Mononuclear cell (primary cell): ENCODE results near the gene GPR152. TPM values are rescaled to one million over a fixed set of nuclear protein-coding genes. Genes with fewer than 3 reads are reported as not detected.
"Not testable (repeated sequence)": the region's sequence is repeated elsewhere in the genome, so short reads cannot be mapped to it uniquely, and the experiment has no call there.

ENCODE experiments used
- H3K27me3 ChIP-seq: 2 replicates; pipeline ENCODE4 v1.6.0; 2011; ENCODE audit warnings: low read length, control low read depth; ENCODE audit not compliant: insufficient read depth
- H3K4me1 ChIP-seq: 2 replicates; pipeline ENCODE4 v1.5.1; 2011; ENCODE audit warnings: mild to moderate bottlenecking, low read length, control low read depth; ENCODE audit not compliant: insufficient read depth
- H3K4me3 ChIP-seq: 2 replicates; pipeline ENCODE4 v1.5.1; 2011; ENCODE audit warnings: mild to moderate bottlenecking, low read length, moderate library complexity
- H3K9me3 ChIP-seq: 2 replicates; pipeline ENCODE4 v1.5.1; 2011; ENCODE audit warnings: low read depth, mild to moderate bottlenecking, control low read depth, low read length
- total RNA-seq: library from RNA; depleted of rRNA; stranded (reverse); fragments of >200 nt; gene quantifications from one replicate; pipeline ENCODE4 v1.2.3, GENCODE V29; 2012

The GPR152 gene
- total RNA-seq, 1 donor = not detected

GRCh38 chr11:67431346-67432249 lies 20.9 kb downstream of the GPR152 start:
- Histone ChIP-seq H3K27me3 (no peaks in the 10 kb centered on the region), H3K9me3 (no peaks in the 10 kb centered on the region), H3K4me1 (peaks cover 65% of the 10 kb centered on the region), H3K4me3 (no peak overlapping the region)

GRCh38 chr11:67429722-67430121 lies 22.8 kb downstream of the GPR152 start:
- Histone ChIP-seq H3K9me3 (no peaks in the 10 kb centered on the region), H3K4me3 (no peak overlapping the region), H3K27me3 (no peaks in the 10 kb centered on the region), H3K4me1 (peaks cover 46% of the 10 kb centered on the region)

DNA sequence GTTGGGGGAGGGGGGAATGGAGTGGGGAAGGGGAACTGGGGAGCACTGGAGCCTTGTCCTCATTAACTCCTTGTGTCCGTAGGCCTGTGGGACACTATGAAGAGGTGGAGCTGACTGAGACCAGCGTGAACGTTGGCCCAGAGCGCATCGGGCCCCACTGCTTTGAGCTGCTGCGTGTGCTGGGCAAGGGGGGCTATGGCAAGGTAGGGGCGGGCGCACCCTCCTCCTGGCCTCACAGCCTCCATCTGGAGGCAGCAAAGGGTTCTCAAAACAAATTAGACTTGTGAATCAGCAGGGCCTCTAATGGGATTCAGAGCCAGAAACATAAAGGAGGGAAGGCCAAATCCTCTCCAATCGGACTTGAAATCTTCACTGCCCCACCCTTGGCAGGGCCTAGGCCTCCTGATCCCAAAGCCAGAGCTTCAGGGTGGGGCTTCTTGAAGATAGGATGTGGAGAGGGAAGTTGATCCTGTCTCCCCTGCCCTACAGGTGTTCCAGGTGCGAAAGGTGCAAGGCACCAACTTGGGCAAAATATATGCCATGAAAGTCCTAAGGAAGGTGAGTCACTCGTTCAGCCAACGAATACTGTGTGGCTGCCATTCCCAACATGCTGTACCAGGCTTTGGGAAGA lies 23.4 kb downstream of the GPR152 start:
- peak overlapping the region; percentile 97 for H3K4me3 ChIP-seq
- H3K9me3 ChIP-seq = no peaks in the 10 kb centered on the region
- H3K27me3 ChIP-seq = no peaks in the 10 kb centered on the region
- peaks cover 40% of the 10 kb centered on the region for H3K4me1 ChIP-seq

- peak within 1 kb of the TSS; percentile 97 for H3K4me3 ChIP-seq
- H3K4me1 ChIP-seq = peaks cover 32% of the 10 kb centered on the region
- no peaks in the 10 kb centered on the region for H3K9me3 ChIP-seq
- H3K27me3 ChIP-seq = no peaks in the 10 kb centered on the region
Measured at GRCh38 chr11:67428052-67429001, 24.2 kb downstream of the GPR152 start, which contains the start of gene RPS6KB2. Gene RPS6KB2, plus strand, starts transcription at chr11:67428494. Its CDS starts 52 bp downstream, at chr11:67428546.

DNA sequence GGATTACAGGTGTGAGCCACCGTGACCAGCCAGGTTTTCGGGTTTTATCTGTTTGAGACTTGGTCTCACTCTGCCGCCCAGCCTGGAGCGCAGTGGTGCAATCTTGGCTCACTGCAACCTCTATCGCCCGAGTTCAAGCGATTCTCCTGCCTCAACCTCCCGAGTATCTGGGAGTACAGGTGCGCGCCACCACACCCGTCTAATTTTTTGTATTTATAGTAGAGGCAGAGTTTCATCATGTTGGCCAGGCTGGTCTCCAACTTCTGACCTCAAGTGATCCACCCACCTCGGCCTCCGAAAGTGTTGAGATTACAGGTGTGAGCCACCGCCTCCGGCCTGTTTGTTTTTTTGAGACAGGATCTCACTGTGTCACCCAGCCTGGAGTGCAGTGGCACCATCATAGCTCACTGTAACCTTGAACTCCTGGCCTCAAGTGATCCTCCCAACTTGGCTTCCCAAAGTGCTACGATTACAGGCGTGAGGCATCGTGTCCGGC lies 25.1 kb downstream of the GPR152 start:
- H3K4me1 ChIP-seq = peaks cover 26% of the 10 kb centered on the region

GRCh38 chr11:67423891-67424613 lies 28.5 kb downstream of the GPR152 start:
- no peaks in the 10 kb centered on the region for H3K9me3 ChIP-seq

More for the DNA sequence above, 25.1 kb downstream of the GPR152 start:
- H3K4me3 ChIP-seq = peak overlapping the region; percentile 97
- not testable (repeated sequence) for H3K27me3 ChIP-seq, H3K9me3 ChIP-seq

DNA sequence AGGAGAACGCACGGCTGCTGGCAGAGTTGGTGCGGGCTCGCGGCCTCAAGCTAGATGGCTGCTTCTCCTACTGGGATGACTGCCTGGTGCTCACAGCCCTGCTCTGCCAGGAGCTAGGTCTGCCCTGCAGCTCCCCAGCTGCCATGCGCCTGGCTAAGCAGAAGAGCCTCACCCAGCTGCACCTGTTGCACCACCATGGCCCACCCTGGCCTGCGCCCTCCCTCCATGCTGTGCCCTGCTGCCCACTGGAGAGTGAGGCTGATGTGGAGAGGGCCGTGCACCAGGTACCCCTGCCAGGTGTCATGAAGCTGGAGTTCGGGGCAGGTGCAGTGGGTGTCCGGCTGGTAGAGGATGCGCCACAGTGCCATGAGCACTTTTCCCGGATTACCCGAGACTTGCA lies 29.1 kb downstream of the GPR152 start:
- Histone ChIP-seq H3K27me3 (no peaks in the 10 kb centered on the region), H3K9me3 (no peaks in the 10 kb centered on the region), H3K4me1 (peaks cover 36% of the 10 kb centered on the region), H3K4me3 (no peak overlapping the region)

More at GRCh38 chr11:67423891-67424613, 28.5 kb downstream of the GPR152 start:
- H3K4me1 ChIP-seq = peaks cover 35% of the 10 kb centered on the region
- H3K4me3 ChIP-seq = no peak overlapping the region
- no peaks in the 10 kb centered on the region for H3K27me3 ChIP-seq

- no peaks in the 10 kb centered on the region for H3K27me3 ChIP-seq
- peaks cover 42% of the 10 kb centered on the region for H3K4me1 ChIP-seq
- no peak overlapping the region for H3K4me3 ChIP-seq
- no peaks in the 10 kb centered on the region for H3K9me3 ChIP-seq
Measured at GRCh38 chr11:67422891-67423290, 29.6 kb downstream of the GPR152 start.

GRCh38 chr11:67421430-67422031 lies 31.0 kb downstream of the GPR152 start:
- H3K9me3 ChIP-seq = no peaks in the 10 kb centered on the region
- H3K4me3 ChIP-seq = no peak overlapping the region
- peaks cover 48% of the 10 kb centered on the region for H3K4me1 ChIP-seq
- H3K27me3 ChIP-seq = no peaks in the 10 kb centered on the region

DNA sequence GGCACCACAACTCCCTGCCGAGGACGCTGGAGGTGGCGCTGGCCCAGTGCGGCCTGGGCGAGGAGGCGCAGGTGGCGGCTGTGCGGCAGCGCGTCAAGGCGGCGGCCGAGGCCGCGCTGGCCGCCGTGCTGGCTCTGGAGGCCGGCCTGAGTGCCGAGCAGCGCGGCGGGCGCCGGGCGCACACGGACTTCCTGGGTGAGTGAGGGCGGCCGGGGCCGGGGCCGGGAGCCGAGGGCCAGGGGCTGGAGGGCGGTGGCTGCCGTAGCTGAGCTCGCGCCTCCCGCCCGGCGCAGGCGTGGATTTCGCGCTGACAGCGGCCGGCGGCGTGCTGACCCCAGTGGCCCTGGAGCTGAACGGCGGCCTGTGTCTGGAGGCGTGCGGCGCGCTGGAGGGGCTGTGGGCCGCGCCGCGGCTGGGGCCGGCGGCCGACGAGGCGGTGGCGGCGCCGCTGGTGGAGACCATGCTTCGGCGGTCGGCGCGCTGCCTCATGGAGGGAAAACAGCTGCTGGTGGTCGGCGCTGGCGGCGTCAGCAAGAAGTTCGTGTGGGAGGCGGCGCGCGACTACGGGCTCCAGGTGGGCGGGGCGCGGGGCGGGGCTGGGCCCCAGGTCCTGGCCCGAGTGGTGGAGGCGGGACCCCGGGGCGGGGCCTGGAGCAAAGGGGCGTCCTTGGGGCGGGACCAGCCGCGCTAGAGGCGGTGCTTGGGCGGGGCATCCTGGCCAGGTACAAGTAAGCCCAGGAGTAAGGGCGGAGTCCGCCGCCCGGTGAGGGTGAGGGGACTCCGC lies 31.7 kb downstream of the GPR152 start:
- Histone ChIP-seq H3K4me3 (peak overlapping the region; percentile 46), H3K9me3 (no peaks in the 10 kb centered on the region), H3K27me3 (no peaks in the 10 kb centered on the region), H3K4me1 (peaks cover 54% of the 10 kb centered on the region)

DNA sequence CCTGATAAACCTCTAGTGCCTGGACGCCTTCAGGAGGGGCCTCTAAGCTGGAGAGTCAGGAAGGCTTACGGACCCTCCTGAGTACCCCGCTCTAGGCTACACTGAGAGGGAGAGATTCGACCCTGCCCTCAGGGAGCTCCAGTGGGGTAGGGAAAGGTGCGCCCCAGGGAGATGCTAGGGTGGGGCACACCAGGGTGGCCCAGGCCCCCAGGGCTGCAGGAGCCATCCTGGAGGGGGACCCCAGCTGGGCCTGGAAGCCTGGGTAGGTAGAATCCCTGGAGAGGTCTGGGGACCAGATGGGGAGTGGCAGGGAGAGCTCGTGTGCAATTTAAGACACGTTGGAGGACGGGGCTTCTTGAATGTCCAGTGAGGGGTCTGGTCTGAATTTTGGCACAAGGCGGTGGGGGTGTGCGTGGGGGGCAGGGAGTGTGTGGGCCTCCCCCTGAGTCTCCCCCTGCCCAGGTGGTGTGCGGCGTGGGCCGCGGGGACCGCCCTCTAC lies 32.3 kb downstream of the GPR152 start:
- H3K4me1 ChIP-seq = peaks cover 56% of the 10 kb centered on the region
- H3K27me3 ChIP-seq = no peaks in the 10 kb centered on the region
- no peaks in the 10 kb centered on the region for H3K9me3 ChIP-seq
- peak overlapping the region; percentile 46 for H3K4me3 ChIP-seq

- Histone ChIP-seq H3K4me3 (no peak overlapping the region), H3K27me3 (peaks cover 5% of the 10 kb centered on the region), H3K4me1 (peaks cover 63% of the 10 kb centered on the region), H3K9me3 (no peaks in the 10 kb centered on the region)
Measured at GRCh38 chr11:67419325-67420049, 33.0 kb downstream of the GPR152 start.
